CD4-positive, alpha-beta T cell treated with Interleukin-4 for 1 hour (primary cell): ENCODE measurements around the gene GADL1.
A peak's percentile ranks its signal among the peaks of the same experiment; 100 is the strongest.

Source experiments
- DNase-seq, 2 donors: peaks; one replicate each; pipeline ENCODE4 v3.0.0-alpha.2; 2020 to 2022

The GADL1 gene

DNA sequence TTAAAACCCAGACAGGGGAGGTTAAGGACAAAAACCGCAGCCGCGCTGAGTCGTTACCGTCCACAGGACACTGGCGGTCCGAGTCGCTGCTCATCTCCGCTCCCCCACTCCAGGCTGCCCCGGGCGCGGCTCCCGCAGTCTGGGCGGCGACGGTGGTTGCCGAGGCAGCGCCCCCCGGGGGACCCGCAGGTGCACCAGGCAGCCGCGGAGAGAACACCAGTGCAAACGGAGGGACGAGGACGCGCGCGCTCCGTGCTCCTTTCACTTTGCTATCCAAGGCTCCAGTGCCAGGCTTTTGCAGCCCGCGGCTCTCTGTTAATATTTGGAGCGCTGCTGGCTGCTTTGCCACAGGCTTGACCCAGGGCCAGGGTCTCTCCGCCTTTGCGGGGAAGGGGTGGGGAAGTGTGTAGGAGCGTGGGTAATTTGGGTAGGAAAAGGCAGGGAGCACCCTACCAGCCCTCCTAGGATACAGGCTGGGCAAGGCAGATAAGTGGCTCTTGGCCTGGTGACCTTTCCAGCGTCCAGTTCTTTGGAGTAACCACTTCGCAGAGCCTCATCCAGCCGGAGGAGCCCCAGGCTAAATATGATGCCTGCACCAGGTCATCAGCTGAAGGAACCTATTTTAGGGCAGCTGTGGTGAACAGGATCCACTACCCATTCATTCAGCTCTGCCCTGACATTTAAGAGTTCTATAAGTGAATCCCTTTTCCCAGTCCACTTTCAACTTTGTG is at the start of gene GADL1:
Gene GADL1, minus strand, starts transcription at position 141 of the 731 bp plus-strand sequence. Its CDS starts 47 bp downstream, at position 94.
- no peak for DNase-seq

GRCh38 chr3:30944124-30944523 is 49.7 kb upstream of the GADL1 start:
- DNase-seq = no peak

DNA sequence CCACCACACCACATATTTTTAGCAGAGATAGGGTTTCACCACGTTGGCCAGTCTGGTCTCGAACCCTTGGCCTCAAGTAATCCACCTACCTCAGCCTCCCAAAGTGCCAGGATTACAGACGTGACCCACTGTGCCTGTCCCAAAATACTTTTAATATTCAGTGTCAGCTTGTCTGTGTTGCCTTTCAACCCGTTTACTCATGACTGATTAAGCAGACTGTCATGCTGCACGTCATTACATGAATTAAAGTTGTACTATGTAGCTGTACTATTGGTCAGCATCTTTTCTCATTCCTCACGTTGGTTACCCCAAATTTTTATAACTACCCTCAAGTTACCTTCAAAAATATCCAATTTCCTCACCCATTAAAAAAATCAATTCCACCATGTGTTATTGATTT is 48.7 kb upstream of the GADL1 start:
- no peak for DNase-seq

GRCh38 chr3:30941342-30941741 is 46.9 kb upstream of the GADL1 start:
- DNase-seq = no peak

- DNase-seq = no peak
Observed at GRCh38 chr3:30940740-30941139, 46.3 kb upstream of the GADL1 start.

DNA sequence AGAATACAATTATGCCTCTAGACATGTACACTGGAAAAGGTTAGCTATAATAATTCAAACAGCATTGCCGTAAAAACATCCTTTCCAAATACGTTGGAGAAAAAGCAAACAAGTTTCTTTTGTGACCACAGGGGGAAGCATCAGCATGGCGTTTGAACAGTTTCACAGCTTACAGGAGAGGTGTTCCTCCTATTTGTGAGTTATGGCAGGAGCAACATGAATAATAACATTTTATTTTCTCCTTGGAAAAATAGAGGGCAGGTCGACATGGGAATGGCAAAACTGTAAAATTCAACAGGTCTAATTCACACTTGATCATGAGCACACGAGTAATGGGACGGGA is 39.7 kb upstream of the GADL1 start:
- DNase-seq = peak in 1 of 2 donors; percentile 20

DNA sequence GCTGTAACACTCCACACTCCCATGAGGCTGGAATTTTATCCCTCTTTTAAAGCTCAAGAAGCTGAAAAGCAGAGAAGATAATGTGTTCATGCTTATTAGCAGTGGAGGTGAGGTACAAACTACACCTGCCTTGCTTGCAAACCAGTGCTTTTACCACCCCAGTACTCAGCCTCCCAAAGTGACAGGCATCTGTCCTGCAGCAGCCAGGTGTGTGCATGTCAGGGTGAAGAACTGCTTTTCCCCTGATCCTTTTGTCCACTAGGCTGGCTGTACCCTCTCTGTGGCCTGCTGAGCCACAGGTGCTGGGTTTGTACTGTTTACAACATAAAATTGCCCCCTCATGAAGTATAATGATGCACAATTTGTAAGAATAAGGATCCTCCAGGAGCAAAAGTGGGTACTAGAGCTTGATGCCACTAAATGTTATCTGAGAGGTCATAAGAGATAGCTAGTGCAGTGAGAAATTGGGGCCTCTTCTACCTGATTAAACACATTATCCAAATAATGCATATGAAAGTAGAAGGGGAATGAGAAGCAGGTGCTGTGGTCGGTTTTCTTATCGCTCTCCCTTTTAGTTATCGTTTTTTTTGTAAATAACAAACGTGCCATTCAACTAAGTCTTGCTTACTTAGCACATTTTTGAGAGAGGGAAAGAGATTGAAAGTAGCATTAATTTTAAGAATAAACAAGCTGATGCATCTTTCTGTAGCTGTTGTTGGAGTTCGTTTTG is 39.2 kb upstream of the GADL1 start:
- no peak for DNase-seq

GRCh38 chr3:30932513-30933098 is 38.1 kb upstream of the GADL1 start:
- no peak for DNase-seq

- DNase-seq = no peak
Observed at GRCh38 chr3:30924763-30925162, 30.3 kb upstream of the GADL1 start.

GRCh38 chr3:30919564-30919963 is 25.1 kb upstream of the GADL1 start:
- DNase-seq = no peak

- no peak for DNase-seq
Observed at GRCh38 chr3:30918761-30919160, 24.3 kb upstream of the GADL1 start.

GRCh38 chr3:30915782-30916181 is 21.3 kb upstream of the GADL1 start:
- DNase-seq = no peak

DNA sequence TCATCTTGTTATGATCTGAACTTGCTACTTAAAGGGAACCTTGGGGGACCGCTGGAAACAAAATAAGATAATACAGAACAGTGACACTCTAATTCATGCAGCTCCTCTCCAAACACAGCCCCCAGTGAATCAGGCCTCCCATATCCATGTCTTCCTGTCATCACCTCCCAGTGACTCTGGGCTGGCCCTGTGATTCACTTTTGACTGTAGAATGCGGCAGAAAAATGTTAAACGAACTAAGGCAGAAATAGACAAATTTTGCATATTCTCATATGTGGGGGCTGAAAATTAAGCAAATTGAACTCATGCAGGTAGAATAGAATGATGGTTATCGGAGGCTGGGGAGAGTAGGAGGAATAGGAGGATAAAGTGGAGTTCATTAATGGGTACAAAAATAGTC is 20.2 kb upstream of the GADL1 start:
- DNase-seq = no peak

DNA sequence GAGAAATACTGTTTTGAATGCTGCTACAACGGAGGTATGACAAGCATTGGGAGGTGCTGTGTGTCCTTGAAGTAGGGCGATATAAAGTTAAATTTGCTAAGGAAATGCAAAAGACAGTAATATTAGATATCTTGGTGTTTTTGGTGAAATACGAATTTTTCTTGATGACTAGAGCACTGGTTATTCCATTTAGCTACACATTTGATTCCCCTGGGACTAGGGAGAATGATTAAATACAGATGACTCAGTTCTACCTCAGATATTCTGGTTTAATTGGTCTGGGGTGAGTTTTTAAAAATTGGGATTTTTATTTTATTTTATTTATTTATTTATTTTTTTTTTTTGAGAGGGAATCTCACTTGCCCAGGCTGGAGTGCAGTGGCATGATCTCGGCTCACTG is 18.7 kb upstream of the GADL1 start:
- DNase-seq = no peak

GRCh38 chr3:30912301-30912700 is 17.8 kb upstream of the GADL1 start:
- DNase-seq = no peak

GRCh38 chr3:30908456-30909037 is 14.1 kb upstream of the GADL1 start:
- no peak for DNase-seq

GRCh38 chr3:30904996-30905395 is 10.5 kb upstream of the GADL1 start:
- no peak for DNase-seq

GRCh38 chr3:30895329-30895728 is 868 bp upstream of the GADL1 start:
- no peak for DNase-seq

- no peak for DNase-seq
Observed at GRCh38 chr3:30893678-30894325, 659 bp downstream of the GADL1 start.

GRCh38 chr3:30890907-30891306 is 3.6 kb downstream of the GADL1 start:
- no peak for DNase-seq

DNA sequence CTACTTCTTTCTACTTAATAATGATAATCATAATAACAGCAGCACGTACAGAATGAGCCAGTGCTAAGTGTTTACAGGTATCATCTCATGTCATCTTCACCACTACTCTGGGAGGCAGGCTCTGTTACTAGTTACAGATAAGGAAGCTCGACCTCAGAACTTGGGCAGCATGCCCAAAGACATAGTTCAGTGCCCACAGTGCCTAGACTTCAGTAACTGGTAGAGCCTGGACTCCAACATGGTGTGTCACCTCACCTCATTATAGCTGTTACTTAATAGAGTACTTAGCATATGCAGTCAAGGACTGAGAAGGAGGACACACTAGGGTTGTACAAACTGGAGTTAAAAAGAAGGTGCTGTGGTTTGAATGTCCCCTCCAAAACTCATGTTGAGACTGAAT is 7.6 kb downstream of the GADL1 start:
- no peak for DNase-seq

- no peak for DNase-seq
Observed at GRCh38 chr3:30878862-30879261, 15.6 kb downstream of the GADL1 start.

GRCh38 chr3:30875505-30875904 is 19.0 kb downstream of the GADL1 start:
- DNase-seq = no peak
